IPS-11a (cell line): Measurements from ENCODE around the gene TNFSF8.

ENCODE experiments used
- H3K4me3 ChIP-seq: one replicate; pipeline ENCODE4 v1.5.1; 2013; ENCODE audit warnings: low read depth, low read length, control low read depth

Gene TNFSF8

DNA sequence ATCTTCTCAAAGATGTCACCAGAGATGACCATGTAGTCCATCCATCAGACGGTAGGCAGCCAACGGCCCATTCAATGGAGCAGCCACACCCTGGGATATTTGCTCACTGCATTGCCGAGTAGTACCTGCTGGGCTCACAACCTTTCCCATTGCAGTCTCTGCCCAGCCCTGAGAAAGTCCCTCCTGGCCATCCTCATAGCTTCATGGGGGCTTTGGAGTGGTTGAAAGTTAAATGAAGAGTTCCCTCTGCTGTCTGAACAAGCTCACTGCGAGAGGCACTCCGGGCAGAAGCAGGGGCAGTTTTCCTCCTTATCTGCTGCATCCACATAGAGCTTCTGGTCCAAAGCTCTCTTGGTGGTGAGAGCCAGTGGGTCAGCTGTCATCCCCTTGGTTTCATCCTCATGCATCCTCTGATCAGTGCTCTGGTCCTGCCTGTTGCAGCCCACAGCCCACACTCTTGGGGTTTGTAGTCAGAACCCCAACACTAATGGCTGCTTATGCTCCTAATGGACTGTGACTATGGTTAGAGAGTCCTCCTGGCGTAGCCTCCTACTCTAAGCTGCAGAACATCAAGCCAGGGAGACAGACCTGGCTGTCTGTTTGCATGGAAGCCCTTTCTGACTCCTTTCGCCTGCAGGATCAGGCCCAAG is 23.3 kb downstream of the TNFSF8 start:
- no peak overlapping the region for H3K4me3 ChIP-seq

DNA sequence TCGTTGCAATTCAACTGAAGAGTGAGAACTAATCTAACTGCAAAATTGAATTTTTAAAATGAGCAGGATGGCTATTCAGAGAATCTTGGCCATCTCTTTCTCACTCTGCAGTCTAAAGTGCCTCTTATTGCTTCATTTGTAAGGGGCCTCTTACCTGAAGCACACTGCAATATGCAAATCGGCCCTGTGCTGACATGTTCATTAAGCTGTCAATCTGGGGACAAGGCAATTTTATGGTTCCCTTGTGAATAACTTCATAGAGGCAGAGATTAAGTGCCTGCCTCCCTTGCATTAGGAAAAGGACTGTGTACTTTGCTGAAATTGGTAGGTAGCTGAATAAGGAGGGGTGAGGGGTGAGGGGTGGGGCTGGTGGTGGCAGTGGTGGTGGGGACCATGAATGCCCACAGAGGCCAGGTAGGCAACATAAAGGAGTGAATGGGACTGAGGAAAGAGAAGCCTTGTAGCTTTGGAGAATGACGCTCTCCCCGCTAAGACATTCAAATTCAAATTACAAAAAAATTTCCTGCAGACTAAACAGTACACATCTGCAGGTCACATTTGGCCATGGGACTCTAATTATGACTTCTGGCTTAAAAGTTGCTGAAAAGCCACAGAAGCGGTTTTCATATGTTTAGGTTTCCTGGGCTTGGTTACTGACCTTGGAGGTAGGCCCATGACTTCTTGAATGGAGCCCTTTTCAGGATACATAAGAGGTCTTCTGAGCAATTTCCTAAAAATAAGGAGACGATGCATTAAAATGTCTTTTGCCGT is 25.0 kb downstream of the TNFSF8 start:
- no peak overlapping the region for H3K4me3 ChIP-seq

DNA sequence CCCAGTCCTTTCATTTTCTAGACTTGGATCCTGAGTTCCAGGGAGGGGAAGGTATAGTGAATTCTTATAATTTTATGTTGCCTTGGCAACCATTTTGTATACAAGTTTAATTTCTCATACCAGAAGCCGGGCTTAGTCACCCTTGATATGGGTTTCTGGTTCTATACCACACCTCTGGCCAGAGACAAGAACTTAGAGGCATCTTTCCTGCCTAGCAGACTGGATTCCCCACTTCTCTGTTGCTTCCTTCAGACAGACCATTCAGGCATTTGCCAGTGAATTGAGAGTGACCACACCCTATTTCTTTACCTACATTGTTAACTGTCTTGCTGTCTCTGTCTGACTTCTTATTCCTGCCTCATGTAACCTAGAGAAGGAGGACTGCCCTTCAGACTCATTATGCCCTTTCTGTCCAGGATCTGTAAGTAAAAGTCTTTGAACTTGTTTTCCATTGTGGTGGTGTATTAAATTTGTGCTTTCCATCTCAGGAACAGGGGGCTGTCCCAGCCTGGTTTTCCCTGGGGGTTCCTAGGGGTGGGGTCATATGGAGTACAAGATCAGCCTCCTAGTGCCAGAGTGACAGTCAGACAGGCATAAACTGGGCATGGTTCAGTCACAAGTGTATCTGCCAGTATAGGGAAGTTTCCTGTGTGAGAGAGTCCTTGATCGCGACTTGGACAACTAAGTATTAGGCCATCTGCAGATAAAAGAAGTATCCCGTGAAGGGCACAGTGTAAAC is 27.4 kb downstream of the TNFSF8 start:
- H3K4me3 ChIP-seq = no peak overlapping the region

DNA sequence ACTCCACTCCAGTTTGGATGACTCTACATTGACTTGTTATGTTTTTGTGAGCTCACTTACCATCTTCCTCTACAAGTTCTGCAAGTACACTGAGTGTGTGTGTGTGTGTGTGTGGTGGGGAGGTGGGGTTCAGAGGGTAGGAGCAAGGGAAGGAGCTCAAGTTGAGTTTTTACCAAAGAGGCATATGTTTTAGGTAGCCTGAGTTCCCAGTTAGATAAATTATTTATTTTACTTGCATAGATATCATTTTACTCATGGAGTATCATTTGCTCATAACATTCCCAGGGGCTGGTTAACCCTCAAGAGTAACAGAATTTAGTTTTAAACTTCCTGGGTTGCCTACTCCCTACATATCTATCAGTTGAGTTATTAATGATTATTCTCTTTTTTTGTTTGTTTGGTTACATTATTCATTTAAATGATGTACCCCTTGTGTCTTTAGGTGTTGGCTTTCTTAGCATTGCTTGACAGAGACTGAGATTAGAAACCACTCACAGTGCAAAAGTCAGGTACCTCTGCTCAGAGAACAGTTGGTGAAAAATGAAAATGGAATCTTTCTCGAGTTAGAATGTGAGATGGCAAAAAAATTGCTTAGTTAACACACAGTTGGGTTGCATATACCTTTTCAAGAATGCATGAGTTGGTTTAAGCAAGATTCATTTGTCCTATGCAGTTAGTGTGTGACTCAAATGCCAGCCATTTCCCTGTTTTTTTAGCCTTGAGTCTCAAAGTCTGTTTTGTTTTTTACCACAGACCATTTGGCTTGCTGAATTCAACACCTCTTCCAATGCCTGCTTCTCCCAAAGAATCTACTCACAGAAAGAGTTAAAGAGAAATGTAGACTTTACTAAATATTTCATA is 29.2 kb downstream of the TNFSF8 start:
- no peak overlapping the region for H3K4me3 ChIP-seq

DNA sequence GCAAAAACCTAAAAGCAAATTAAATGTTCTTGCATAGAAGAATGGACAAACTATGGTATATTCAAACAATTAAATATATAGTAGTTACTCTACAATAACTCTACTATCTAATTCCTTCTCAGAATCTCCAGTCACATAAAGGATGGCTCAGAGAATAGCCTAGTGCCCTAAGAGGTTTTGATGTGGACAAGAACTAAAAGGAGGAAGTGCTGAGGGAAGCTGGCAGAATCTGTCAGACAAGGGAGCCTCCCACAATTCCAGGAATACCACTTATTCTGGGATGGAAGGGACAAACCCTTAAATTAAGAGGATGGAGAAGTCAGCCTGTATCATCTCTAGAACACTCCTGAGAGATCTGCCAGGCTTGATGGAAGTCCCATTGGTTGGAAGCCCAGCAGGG is 30.4 kb downstream of the TNFSF8 start:
- no peak overlapping the region for H3K4me3 ChIP-seq

DNA sequence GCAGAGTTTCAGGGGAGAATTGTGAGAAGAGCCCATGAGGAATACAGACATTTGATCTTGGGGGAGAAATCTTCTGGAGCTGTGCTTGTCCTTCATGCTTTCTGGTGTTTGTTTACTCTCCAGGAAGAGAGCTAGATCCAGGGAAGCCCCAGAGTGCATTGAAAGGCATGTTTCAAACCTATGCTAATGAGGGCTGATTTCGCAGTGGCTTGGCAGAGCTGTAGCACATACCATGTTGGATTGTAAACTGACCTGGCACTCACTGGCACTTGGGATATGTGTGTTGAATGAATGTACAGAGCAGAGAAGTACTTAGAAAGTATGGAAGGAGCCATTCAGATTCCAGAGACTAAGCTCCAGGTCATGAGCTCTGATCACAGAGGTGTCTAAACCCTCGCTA is 30.9 kb downstream of the TNFSF8 start:
- H3K4me3 ChIP-seq = no peak overlapping the region

DNA sequence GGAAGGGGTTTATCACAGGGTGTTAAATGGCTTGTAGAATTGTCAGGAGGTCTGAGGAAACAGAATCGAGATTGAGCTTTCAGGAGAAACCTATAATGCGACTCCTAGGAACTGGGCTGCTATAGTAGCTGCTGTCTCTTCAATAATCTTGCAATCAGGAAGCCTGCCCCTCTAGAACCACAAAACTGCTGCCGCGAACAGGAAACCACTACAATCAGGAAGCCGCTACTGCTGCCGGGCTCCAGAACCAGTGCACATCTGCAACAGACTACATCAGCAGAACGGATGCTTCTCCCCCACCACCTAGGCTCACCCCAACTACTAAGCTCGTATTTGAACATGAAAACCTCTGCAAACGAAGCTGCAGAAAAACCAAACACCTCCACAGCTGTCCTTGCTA is 31.6 kb downstream of the TNFSF8 start:
- no peak overlapping the region for H3K4me3 ChIP-seq

DNA sequence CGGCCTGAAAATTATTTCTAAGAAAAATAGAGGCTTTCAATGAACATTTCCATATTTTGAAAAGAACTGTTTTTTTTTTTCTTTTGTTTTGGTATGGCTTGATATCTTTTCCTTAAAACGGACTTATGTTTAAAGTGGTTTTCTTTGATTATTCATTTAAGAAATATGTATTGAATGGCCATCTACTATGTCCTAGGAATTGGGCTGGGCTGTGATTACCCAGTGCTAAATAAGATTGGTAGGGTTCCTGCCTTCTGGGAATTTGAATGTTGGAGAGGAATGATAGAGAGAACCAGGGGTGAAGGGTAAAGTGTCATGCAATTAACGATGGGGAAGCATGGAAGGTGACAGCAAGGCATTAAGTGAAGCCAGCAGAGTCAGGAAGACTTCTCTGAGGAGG is 33.2 kb downstream of the TNFSF8 start:
- no peak overlapping the region for H3K4me3 ChIP-seq

DNA sequence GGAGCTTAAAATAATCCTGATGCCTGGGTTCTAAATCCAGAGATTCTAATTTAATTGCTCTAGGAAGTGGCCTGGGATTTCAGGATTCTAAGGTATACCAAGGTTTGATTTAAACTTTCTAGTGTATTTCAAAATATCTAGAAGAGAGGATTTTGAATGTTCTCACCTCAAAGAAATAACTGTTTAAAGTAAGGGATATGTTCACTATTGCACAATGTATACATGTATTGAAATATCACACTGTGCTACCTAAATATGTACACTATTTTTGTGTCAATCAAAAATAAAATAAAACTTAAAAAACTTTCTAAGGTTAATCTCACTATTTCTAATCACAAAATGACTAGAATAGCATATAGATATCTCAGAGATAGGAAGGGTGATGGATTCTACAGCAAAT is 34.0 kb downstream of the TNFSF8 start:
- no peak overlapping the region for H3K4me3 ChIP-seq

DNA sequence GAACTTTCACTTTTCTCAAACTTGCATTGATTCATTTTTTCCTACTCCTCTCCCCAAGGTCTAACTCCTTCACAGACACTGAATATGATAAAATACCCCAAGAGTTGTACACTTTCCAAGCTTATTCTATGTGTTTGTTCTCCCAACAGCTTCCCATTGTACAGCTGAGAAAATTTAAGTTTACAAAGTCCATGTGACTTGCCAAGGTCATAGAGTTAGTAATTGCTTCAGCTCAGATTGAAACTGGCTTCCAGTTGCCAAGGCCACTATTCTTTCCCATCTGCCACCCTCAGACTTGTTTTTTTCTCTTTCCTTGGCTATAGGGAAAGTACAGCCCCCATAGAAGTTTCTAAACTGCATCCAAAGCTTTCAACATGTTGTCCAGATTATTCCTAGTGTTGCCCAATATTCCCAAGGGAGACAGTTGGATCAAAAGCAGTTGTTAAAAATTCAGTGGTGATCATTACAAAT is 34.8 kb downstream of the TNFSF8 start:
- no peak overlapping the region for H3K4me3 ChIP-seq

DNA sequence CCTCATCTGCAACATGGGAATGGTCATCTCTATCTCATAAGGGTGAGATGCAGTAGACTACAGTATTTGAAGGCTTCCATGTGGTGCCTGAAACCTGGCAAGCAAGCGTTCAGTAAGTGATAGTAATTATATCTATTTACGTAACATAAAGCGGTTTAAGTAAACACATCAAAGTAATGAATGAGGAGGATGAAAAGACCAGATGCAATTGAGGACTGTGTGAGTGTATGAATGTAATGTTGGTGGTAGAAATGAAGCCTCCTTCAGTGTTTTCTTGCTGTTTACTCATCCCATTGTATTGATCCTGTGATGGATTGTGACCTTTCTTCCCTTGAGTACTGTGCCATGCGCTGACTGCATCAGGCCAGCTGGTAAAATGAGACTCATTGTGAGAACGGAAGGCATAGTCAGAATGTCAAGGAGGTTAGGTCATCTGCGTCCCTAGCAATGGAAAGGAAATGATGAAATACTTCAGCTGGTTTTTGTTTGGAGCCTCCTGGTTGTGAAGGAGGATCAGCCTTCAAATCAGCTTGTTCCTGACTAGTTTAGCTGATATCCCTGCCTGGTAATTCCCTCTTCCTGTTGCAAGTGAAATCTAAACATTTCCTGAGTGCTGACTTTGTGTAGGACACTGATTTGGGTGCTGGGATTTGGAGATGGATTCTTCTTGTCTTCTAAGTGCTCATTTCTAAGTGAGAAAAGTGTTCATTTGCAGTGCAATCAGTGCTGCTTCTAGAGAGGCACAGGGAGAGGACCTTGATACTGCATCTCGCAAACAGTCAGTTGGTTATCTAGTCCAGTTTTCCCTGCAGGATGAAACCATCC is 35.6 kb downstream of the TNFSF8 start:
- H3K4me3 ChIP-seq = no peak overlapping the region

DNA sequence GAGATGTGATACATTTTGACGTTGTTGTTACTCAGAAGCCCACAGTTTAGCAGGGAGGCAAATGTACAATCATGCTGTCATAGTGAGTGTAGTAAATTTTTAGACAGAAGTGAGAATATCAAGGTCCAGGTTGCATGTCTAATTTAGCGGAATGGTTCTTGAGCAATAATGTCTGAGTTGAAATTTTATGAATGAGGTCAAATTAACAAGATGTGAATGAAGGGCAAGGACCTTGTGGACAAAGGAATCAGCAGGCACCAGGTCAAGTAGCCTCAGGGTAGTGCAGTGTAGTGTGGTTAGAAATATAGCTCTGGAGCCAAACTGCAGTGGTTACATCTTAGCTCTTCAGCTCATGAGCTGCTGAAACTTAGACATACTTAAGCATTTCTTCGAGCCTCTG is 36.2 kb downstream of the TNFSF8 start:
- H3K4me3 ChIP-seq = no peak overlapping the region

DNA sequence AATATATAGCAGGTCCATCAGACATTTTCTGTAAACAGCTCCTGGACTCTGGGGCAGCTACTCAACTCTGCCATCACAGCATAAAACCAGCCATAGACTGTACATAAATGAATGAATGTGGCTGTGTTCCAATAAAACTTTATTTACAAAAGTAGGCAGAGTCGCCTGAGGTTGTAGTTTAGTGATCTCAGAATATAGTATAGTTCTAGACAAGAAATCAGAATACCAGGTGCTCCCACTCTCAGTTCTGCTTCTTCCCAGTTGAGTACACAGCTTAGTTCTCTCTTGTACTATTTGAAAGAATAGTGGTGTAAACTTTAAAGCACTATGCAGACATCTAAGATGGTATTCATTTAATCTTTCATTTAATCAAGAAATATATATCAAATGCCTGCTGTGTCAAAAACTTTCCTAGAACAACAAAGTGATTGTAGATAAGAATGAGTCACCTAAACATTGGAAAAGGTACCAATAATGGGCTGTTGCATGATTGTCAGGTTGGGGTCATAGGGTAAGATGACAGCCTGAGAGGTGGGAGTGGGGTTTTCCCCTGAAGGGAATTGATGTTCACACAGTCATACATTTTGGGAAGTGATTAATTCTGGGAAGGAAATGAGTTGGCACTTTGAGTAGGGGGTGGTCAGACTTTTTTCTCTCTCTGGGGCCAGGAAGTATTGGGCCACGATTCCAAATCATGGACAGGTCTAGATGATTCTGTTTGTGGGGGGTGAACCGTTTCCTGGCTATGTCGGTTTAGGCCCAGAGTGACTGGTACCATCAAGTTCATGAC is 37.0 kb downstream of the TNFSF8 start:
- H3K4me3 ChIP-seq = no peak overlapping the region

DNA sequence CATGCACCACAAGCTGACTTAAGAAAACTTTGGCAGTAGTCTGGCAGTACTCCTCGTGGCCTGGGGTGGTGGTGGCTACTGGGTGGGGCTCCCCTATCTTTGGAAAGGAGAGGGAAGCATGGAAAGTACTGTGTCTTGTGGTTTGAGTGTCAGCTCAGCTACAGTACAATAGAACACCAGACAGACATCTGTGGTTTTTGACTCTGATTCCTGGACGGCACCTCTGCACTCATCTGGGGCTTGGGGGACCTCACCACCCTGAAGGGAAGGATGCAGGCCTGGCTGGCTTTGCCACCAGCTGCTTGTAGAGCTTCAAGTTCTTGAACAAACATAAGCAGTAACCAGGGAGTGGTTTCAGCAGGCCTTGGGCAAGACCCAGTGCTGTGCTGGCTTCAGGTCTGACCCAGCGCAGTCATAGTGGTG is 40.6 kb downstream of the TNFSF8 start:
- no peak overlapping the region for H3K4me3 ChIP-seq

DNA sequence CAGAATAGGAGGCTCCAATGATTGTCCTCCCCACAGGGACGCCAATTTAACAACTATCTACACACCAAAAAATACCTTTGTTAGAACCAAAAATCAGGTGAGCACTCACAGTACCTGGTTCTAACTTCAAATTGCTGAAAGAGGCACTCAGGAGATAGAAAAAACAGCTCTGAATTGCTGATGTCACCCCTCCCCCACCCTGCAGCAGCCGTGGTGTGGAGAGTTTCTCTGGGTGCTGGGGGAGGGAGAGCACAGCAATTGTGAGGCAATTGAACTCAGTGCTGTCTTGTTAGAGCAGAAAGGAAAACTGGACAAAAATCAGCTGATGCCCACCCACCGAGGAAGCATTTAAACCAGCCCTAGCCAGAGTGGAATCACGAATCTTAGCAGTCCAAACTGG is 41.8 kb downstream of the TNFSF8 start:
- no peak overlapping the region for H3K4me3 ChIP-seq

DNA sequence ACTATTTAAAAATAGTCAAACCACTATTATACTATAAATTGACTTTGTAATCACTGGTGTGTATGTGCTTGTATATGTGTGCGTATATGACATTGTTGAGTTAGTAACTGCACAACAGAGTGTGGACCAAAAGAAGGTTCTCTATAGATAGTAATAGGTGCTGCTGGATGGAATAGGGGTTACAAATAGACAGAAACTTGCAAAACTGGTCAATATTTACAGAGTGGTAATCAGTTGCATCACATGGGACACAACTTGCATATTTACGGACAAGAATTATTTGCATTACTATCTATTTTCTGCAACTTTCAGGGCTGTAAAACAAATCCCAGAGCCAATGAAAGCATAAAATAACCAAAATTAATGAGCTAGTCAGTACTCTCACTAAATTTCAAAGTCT is 42.4 kb downstream of the TNFSF8 start:
- no peak overlapping the region for H3K4me3 ChIP-seq

DNA sequence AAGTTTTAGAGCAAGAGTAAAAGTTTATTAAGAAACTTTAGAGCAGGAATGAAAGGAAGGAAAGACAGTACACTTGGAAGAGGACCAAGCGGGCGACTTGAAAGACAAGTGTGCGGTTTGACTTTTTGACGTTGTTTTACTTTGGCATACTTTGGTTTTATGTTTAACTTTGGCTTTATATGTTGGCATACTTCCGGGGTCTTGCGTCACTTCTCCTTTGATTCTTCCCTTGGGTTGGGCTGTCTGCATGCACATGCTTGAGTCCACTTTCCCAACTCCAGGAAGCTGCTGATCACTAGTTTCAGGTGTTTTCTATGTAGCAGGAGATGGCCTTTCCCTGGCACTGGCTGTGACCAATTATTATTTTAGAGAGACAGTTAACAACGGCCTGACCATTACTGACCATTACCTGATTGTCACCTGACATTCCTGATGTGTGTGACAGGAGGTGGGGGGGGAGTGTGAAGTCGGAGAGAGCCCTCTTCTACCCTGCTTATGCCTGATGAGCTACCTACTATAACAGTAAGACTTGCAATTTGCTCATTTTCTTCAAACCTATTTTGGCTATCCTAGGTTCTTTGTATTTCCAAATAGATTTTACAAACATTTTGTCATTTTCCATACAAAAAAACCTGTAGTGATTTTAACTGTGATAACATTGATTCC is 45.5 kb downstream of the TNFSF8 start:
- no peak overlapping the region for H3K4me3 ChIP-seq

DNA sequence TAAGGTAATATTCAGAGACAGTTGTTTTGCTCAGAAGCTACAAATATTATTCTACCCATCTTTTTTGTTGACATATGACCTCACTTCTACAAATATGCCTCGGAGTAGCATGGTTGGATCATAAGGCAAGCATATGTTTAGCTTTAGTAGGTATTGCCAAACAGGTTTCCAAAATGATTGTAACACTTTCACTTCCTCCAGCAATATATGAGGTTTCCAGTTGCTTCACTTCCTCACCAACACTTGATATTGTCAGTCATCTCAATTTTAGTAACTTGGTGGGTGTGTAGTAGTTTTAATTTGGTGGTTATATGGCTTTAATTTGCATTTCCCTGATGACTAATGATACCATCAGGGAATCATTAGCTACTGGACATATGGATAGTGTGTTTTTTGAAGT is 46.7 kb downstream of the TNFSF8 start:
- H3K4me3 ChIP-seq = no peak overlapping the region

DNA sequence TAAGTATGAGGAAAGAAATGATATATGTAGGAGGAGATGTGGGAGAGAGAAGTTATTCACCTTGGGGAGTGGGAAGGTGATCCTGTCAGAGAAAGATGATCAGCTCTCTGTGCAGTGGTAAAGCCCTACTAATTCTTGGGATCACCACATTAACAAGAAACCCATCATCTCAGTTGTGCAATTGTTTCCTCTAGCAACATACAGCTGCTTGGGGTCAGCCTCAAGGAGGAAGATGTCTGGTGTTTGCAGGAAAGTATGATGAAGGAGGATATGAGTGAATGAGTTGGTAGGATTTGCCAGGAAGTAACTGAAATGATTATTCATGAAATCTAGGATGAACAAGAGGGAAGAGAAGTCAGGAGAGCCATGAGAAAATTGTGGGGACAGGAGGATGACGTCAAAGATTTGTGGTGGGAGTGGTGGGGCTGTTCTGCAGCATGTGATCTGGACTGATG is 50.1 kb downstream of the TNFSF8 start:
- H3K4me3 ChIP-seq = no peak overlapping the region
